Measurements from ENCODE around the gene PEAK3. TPM values are rescaled to one million over a fixed set of nuclear protein-coding genes. Genes with fewer than 3 reads are reported as not detected.

The PEAK3 gene
- total and polyA plus RNA-seq, 4 donors = 0.31 to 7.4 (median 3.8) TPM

- Histone ChIP-seq H3K9ac (ENCODE audit: insufficient read depth in 1 of 2, low read length in 2 of 2) (no peak overlapping the region), H3K27ac (ENCODE audit: low read depth in 1 of 2, low read length in 1 of 2) (no peak overlapping the region), H3K9me3 (ENCODE audit: control insufficient read depth in 4 of 4, insufficient read depth in 3 of 4, low read length in 3 of 4) (peaks cover 0 to 6% (median 0%) of the 10 kb centered on the region in 4 donors), H3K4me3 (no peak overlapping the region), H3K4me1 (ENCODE audit: control insufficient read depth in 5 of 5, insufficient read depth in 5 of 5, low read length in 5 of 5) (peaks cover 0 to 27% (median 6%) of the 10 kb centered on the region in 5 donors), H3K27me3 (ENCODE audit: control insufficient read depth in 3 of 3, insufficient read depth in 3 of 3, low read length in 2 of 3) (peaks cover 0 to 10% (median 3%) of the 10 kb centered on the region in 3 donors), H3K36me3 (ENCODE audit: control insufficient read depth in 4 of 4, insufficient read depth in 4 of 4, low read length in 4 of 4) (peaks cover 20 to 60% (median 37%) of the 10 kb centered on the region in 4 donors)
- WGBS, 2 donors = 92% methylated on average over 25 of the region's 25 CpGs
- ATAC-seq (ENCODE audit: insufficient read depth, low FRiP score) = no peak
- DNase-seq = no peak
- TF ChIP-seq CTCF (IDR thresholded peaks at IDR 0.05; ENCODE audit: control extremely low read depth, extremely low read depth) = no peak
Measured at GRCh38 chr19:2246014-2246620, 35.9 kb downstream of the PEAK3 start.

- Histone ChIP-seq H3K4me3 (no peak overlapping the region), H3K9me3 (ENCODE audit: control insufficient read depth in 4 of 4, insufficient read depth in 3 of 4, low read length in 3 of 4) (peaks cover 0 to 6% (median 0%) of the 10 kb centered on the region in 4 donors), H3K36me3 (ENCODE audit: control insufficient read depth in 4 of 4, insufficient read depth in 4 of 4, low read length in 4 of 4) (peaks cover 20 to 60% (median 37%) of the 10 kb centered on the region in 4 donors), H3K9ac (ENCODE audit: insufficient read depth in 1 of 2, low read length in 2 of 2) (no peak overlapping the region), H3K4me1 (ENCODE audit: control insufficient read depth in 5 of 5, insufficient read depth in 5 of 5, low read length in 5 of 5) (peaks cover 4 to 26% (median 6%) of the 10 kb centered on the region in 5 donors), H3K27me3 (ENCODE audit: control insufficient read depth in 3 of 3, insufficient read depth in 3 of 3, low read length in 2 of 3) (peaks cover 0 to 6% (median 2%) of the 10 kb centered on the region in 3 donors), H3K27ac (ENCODE audit: low read depth in 1 of 2, low read length in 1 of 2) (no peak overlapping the region)
- no peak for DNase-seq
- no peak for TF ChIP-seq CTCF (IDR thresholded peaks at IDR 0.05; ENCODE audit: control extremely low read depth, extremely low read depth)
- ATAC-seq (ENCODE audit: insufficient read depth, low FRiP score) = no peak
- WGBS, 2 donors = 97% methylated on average over 15 of the region's 15 CpGs
Measured at GRCh38 chr19:2245273-2245672, 36.7 kb downstream of the PEAK3 start.

GRCh38 chr19:2244486-2244885 is 37.5 kb downstream of the PEAK3 start:
- peaks cover 0 to 6% (median 0%) of the 10 kb centered on the region in 4 donors for H3K9me3 ChIP-seq (ENCODE audit: control insufficient read depth in 4 of 4, insufficient read depth in 3 of 4, low read length in 3 of 4)
- no peak overlapping the region for H3K4me3 ChIP-seq
- DNase-seq = no peak
- H3K36me3 ChIP-seq (ENCODE audit: control insufficient read depth in 4 of 4, insufficient read depth in 4 of 4, low read length in 4 of 4) = peaks cover 20 to 60% (median 37%) of the 10 kb centered on the region in 4 donors
- H3K27ac ChIP-seq (ENCODE audit: low read depth in 1 of 2, low read length in 1 of 2) = no peak overlapping the region
- WGBS, 2 donors = 93 to 94% methylated on average over 19 to 21 of the region's 21 CpGs
- TF ChIP-seq CTCF (IDR thresholded peaks at IDR 0.05; ENCODE audit: control extremely low read depth, extremely low read depth) = no peak
- peaks cover 4 to 29% (median 9%) of the 10 kb centered on the region in 5 donors for H3K4me1 ChIP-seq (ENCODE audit: control insufficient read depth in 5 of 5, insufficient read depth in 5 of 5, low read length in 5 of 5)
- no peak overlapping the region for H3K9ac ChIP-seq (ENCODE audit: insufficient read depth in 1 of 2, low read length in 2 of 2)
- H3K27me3 ChIP-seq (ENCODE audit: control insufficient read depth in 3 of 3, insufficient read depth in 3 of 3, low read length in 2 of 3) = no peaks in the 10 kb centered on the region
- ATAC-seq (ENCODE audit: insufficient read depth, low FRiP score) = no peak

GRCh38 chr19:2244125-2244411 is 37.9 kb downstream of the PEAK3 start:
- Histone ChIP-seq H3K9ac (ENCODE audit: insufficient read depth in 1 of 2, low read length in 2 of 2) (no peak overlapping the region), H3K36me3 (ENCODE audit: control insufficient read depth in 4 of 4, insufficient read depth in 4 of 4, low read length in 4 of 4) (peaks cover 20 to 60% (median 37%) of the 10 kb centered on the region in 4 donors), H3K27me3 (ENCODE audit: control insufficient read depth in 3 of 3, insufficient read depth in 3 of 3, low read length in 2 of 3) (no peaks in the 10 kb centered on the region), H3K27ac (ENCODE audit: low read depth in 1 of 2, low read length in 1 of 2) (no peak overlapping the region), H3K4me1 (ENCODE audit: control insufficient read depth in 5 of 5, insufficient read depth in 5 of 5, low read length in 5 of 5) (peaks cover 4 to 29% (median 9%) of the 10 kb centered on the region in 5 donors), H3K4me3 (no peak overlapping the region), H3K9me3 (ENCODE audit: control insufficient read depth in 4 of 4, insufficient read depth in 3 of 4, low read length in 3 of 4) (peaks cover 0 to 4% (median 0%) of the 10 kb centered on the region in 4 donors)
- ATAC-seq (ENCODE audit: insufficient read depth, low FRiP score) (no peak), DNase-seq (no peak)
- no peak for TF ChIP-seq CTCF (IDR thresholded peaks at IDR 0.05; ENCODE audit: control extremely low read depth, extremely low read depth)
- 92 to 96% methylated on average over 12 of the region's 12 CpGs for WGBS, 2 donors
